ENCODE results near the gene PEX7.
"Not testable (repeated sequence)": the region's sequence is repeated elsewhere in the genome, so short reads cannot be mapped to it uniquely, and the experiment has no call there.

DNA sequence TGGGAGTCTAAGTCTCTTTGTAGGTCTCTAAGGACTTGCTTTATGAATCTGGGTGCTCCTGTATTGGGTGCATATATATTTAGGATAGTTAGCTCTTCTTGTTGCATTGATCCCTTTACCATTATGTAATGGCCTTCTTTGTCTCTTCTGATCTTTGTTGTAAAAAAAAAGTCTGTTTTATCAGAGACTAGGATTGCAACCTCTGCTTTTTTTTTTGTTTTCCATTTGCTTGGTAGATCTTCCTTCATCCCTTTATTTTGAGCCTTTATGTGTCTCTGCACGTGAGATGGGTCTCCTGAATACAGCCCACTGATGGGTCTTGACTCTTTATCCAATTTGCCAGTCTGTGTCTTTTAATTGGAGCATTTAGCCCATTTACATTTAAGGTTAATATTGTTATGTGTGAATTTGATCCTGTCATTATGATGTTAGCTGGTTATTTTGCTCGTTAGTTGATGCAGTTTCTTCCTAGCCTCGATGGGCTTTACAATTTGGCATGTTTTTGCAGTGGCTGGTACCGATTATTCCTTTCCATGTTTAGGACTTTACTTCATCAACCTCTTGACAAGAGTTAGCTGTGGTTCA lies 27.7 kb downstream of the PEX7 start:
- TF ChIP-seq CTCF (conservative IDR thresholded peaks at IDR 0.05; ENCODE audit: low read depth, low read length); EZH2 (IDR thresholded peaks at IDR 0.05; ENCODE audit: low read length, unreplicated experiment); EZH2phosphoT487 (IDR thresholded peaks at IDR 0.05; ENCODE audit: borderline replicate concordance, low read length): not testable (repeated sequence)

Measured in PC-3 (cell line).